Stimulated activated effector memory CD8-positive, alpha-beta T cell treated with anti-CD3 and anti-CD28 coated beads, Interleukin-12 subunit alpha, Interleukin-12 subunit beta, amount 100 ng/mL, for 72 hours (primary cell): ENCODE measurements around the gene NPRL2.

Source experiments
- ATAC-seq: fragments of 150-1000 bp; cut with Tn5 transposase; 2 replicates; pipeline ENCODE4 v1.10.0; 2021
- DNase-seq, 2 donors: peaks; one replicate each; pipeline ENCODE4 v3.0.0; 2021 to 2022; ENCODE audit warnings: low spot score in 2 of 2
- H3K27ac Mint-ChIP-seq: one replicate; pipeline ENCODE4 v1.8.0; 2022; ENCODE audit warnings: mild to moderate bottlenecking, mixed read lengths
- H3K36me3 Mint-ChIP-seq: one replicate; pipeline ENCODE4 v1.8.0; 2022; ENCODE audit warnings: mild to moderate bottlenecking, mixed read lengths
- H3K4me1 Mint-ChIP-seq: one replicate; pipeline ENCODE4 v1.8.0; 2022; ENCODE audit warnings: mixed read lengths
- H3K4me3 Mint-ChIP-seq: one replicate; pipeline ENCODE4 v1.8.0; 2022; ENCODE audit warnings: mild to moderate bottlenecking, mixed read lengths
- H3K9me3 Mint-ChIP-seq: one replicate; pipeline ENCODE4 v1.8.0; 2022; ENCODE audit warnings: mixed read lengths

The NPRL2 gene

DNA sequence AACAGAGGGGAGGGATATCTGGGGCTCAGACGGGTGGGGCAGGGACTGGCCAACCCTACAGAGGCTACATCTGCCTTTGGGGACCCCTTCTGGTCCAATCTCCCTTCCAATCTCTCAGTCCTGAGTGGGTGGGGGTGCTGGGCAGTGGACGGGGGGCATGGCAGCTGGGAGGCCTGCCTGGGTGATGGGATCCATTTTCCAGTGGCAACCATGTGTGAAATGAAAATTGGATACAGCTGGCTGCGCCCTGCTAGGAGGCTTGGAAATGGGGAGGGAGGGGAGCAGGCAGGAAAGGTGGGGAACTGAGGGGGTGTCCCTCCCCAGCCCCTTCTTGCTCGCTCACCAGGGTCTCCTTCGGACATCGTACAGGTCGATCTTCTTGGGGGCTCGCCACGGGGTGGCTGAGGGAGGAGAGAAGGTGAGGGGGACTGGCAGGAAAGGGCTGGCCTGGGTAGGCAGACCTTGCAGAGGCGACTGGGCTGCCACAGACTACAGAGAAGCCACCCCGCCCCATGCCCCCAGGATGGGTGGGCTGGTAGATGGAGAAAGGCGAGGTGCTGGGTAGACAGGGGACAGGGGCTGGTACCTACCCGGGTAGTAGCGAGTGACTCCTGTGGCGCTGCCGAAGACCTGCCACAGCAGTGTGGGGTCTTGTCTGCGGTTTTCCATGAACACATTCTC is 30.0 kb upstream of the NPRL2 start:
- no peak for DNase-seq
- peaks cover 7% of the 10 kb centered on the region for H3K36me3 Mint-ChIP-seq
- H3K4me1 Mint-ChIP-seq: peaks cover 7% of the 10 kb centered on the region
- H3K4me3 Mint-ChIP-seq: no peak overlapping the region
- H3K27ac Mint-ChIP-seq: peak overlapping the region; percentile 72
- no peaks in the 10 kb centered on the region for H3K9me3 Mint-ChIP-seq
- ATAC-seq: no peak

DNA sequence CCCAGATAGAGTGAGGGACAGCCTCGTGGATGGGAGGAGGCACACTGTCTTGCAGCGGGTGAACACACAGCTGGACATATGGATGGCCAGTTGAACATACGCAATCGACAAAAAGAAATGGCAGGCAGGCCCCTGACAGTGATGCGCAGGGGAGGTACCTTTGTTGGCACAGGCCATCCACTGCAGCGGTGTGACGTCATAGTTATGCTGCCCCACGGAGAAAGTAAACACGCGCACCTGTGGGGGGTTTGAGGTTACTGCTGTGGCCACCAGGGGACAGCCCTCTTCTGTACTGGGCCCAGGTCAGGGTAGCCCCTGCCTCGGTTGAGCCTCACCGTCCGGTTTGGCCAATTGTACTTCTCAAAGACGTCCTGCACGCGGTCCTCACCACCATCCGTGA is 28.2 kb upstream of the NPRL2 start:
- peak overlapping the region; percentile 57 for H3K27ac Mint-ChIP-seq
- peaks cover 7% of the 10 kb centered on the region for H3K36me3 Mint-ChIP-seq
- H3K9me3 Mint-ChIP-seq: no peaks in the 10 kb centered on the region
- DNase-seq (no peak), ATAC-seq (no peak)
- H3K4me1 Mint-ChIP-seq: peaks cover 8% of the 10 kb centered on the region
- no peak overlapping the region for H3K4me3 Mint-ChIP-seq

DNA sequence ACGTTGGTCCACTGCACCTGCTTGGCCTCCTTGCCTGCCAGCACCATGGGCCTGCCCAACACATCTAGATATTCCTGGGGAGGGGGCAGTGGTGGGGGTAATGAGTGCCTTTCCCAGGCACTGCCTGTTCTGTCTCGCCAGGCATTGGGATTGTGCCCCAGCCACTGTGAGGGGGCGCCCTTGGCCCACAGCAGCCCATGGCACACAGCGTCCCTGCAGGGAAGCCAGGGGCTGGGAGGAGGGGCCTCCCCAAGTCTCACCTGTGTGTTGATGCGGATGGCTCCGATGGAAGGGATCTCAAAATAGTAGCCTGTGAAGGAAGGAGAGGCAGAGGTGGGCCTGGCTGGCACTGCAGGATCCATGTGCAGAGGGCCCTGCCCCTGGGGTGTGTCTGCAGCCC is 27.4 kb upstream of the NPRL2 start:
- peak overlapping the region; percentile 57 for H3K27ac Mint-ChIP-seq

DNA sequence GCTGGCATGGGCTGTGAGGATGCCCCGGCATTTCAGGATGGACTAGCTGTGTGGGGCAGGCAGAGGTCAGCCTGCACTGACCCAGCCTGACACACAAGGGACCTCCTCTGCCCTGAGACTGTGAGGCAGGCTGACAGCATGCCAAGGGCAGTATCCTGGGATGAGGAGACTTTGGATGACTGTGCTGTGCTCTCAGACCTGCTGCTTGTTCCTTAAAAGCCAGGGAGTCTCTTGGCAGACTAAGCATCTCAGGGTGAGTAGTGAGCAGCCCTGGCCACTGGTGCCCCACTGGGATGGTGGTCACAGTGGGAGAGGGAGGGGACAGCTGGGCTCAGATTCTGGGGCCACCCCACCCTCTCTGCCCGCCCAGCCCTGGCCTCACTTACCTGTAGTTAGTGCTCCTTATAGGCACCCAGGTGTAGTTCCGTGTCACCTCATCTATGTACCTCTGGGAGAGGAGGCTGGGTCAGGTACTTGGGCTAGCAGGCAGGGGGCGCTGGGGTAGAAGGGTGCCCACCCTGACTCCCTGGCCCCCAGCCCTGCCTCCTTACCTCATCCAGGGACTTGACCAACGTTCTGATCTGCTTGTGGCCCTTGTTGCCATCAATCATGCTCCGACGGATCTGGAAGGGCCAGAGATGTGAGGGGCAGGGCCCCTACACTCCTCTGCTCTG is 24.8 kb upstream of the NPRL2 start:
- Mint-ChIP-seq H3K4me3 (no peak overlapping the region), H3K27ac (no peak overlapping the region), H3K9me3 (no peaks in the 10 kb centered on the region), H3K4me1 (peaks cover 21% of the 10 kb centered on the region), H3K36me3 (peaks cover 7% of the 10 kb centered on the region)
- ATAC-seq: peak; percentile 25
- no peak for DNase-seq

More for the DNA sequence above, 27.4 kb upstream of the NPRL2 start:
- DNase-seq (no peak), ATAC-seq (no peak)
- Mint-ChIP-seq H3K9me3 (no peaks in the 10 kb centered on the region), H3K4me3 (no peak overlapping the region), H3K36me3 (peaks cover 7% of the 10 kb centered on the region), H3K4me1 (peaks cover 15% of the 10 kb centered on the region)

DNA sequence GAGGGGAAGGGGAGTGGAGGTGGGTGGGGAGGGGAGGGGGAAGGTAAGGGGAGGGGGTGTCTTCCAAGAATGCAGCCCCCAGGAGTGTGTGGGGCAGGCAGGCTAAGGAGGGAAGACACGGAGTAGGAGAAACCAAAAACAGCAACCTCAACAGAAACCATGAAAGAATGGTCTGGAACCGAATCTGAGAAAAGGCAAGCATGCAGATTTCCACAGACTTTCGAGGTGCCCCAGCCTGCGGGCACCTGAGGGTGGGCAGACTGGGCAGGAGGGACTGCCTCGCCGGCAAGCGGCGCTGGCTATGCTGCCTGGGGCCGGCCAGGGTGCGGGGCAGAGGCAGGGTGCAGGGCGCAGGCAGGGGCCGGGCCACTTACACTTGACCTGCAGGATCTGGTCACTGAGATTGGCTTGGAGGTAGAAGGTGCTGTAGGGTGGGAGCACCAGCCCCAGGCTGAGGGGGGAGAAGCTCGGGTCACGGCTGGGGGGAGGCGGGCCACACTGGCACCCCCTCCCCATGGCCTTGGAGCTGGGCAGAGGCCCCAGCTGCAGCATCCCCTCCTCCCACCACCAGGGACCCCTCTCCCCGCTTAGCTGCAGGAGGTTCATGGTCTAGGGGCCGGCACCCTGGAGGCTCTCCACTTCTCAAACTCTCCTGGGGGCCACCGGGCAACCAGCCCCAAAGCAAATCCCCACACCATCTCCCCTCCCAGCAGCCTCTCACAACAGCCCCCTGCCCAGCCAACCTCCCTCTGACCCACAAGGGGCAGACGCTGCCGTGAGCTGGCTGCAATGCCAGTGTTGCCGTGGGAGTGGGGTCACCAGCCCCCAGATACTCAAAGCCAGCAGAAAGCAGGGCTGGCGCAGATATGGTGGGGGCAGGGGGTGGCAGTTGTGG is 24.0 kb upstream of the NPRL2 start:
- H3K4me3 Mint-ChIP-seq: no peak overlapping the region
- peaks cover 21% of the 10 kb centered on the region for H3K4me1 Mint-ChIP-seq
- no peak for ATAC-seq
- H3K9me3 Mint-ChIP-seq: no peaks in the 10 kb centered on the region
- no peak overlapping the region for H3K27ac Mint-ChIP-seq
- no peak for DNase-seq
- H3K36me3 Mint-ChIP-seq: peaks cover 7% of the 10 kb centered on the region

DNA sequence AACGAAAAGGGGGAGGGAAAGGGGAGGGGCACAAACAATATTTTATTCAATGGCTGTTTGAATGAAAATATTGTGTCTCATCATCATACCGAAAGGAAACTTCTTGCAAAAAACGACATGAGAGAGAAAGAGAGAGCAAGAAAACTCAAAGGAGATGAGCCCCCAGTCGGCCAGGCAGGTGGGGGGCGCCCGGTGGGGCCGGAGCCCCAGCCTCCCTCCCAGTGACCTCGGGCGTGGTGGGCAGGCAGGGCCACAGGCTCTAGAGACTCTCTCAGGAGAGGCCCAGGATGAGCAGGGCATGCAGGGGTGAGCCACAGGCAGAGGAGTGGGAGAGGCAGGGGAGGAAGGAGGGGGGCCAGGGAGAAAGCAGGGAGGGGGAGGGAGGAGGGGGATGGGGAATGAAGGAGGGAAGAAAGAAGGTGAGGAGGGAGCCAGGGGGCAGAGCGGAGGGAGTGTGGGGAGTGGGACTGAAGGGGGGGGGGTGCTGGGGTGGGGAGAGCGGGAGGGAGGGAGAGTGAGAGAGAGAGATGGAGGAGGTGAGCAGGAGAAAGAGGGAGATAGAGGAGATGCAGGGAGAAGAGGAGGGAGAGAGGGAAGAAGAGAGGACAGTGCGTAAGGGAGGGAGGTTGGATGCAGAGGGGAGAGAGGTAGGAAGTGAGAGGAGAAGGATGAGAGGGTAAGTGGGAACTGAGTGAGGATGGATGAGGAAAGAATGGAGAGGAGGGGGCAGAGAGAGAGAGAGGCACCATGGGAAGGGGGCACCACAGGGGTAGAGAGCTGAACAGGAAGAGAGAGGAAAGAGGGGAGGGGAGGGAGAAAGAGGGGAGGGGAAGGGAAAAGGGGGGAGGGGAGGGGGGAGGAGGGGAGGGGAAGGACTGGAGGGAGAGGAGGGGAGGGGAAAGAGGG is 22.8 kb upstream of the NPRL2 start:
- ATAC-seq (no peak), DNase-seq (no peak)
- H3K4me1 Mint-ChIP-seq: peaks cover 30% of the 10 kb centered on the region
- H3K4me3 Mint-ChIP-seq: no peak overlapping the region
- no peaks in the 10 kb centered on the region for H3K9me3 Mint-ChIP-seq
- peak overlapping the region; percentile 79 for H3K27ac Mint-ChIP-seq
- H3K36me3 Mint-ChIP-seq: peaks cover 6% of the 10 kb centered on the region

DNA sequence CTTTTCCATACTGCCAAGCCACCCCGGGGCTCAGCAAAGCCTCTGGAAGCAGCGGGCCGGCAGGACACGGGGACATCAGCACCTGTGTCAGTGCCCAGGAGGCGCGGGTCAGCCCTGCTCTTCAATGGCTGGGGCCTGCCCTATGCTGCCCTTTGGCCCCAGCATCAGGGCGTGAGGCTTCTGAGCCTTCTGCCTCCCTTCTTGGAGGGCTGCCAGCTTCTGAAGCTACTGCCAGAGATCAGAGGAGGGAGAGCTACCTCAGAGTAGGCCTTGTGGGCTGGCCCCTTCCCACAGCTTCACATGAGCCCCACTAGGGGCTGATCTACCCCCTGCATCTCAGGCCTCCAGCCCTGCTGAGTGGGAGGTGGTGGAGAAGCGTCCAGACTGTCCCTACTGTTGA is 21.8 kb upstream of the NPRL2 start:
- Mint-ChIP-seq H3K9me3 (no peaks in the 10 kb centered on the region), H3K36me3 (peaks cover 2% of the 10 kb centered on the region), H3K27ac (peak overlapping the region; percentile 76), H3K4me1 (peaks cover 30% of the 10 kb centered on the region), H3K4me3 (no peak overlapping the region)
- no peak for ATAC-seq
- DNase-seq: no peak

DNA sequence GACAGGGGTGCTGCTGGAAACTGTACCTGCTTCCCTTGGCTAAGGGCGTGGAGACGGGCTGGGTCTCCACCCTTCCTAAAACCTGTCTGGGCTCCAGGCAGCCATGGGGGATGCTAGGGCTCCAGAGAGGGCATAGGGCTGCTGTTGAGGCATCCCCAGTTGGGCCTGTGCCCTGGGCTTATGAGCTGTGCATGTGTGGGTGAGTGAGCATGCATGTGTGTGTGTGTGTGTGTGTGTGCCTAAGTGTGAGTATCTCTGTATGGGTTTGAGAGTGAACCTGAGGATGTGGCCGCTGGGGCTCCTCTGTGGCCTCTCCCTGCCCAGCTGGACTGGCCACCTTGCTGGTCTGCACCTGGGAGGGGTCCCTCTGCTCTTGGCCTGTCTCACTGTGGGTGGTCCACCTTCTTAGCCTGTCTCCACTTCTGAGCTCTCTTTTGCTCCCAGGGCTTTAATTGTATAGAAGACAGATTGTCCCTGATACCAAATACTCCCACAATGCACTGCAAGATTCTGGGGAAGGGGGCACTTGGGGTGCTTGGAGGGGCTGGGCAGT is 20.6 kb upstream of the NPRL2 start:
- ATAC-seq (no peak), DNase-seq (no peak)
- H3K4me1 Mint-ChIP-seq: peaks cover 36% of the 10 kb centered on the region
- peaks cover 5% of the 10 kb centered on the region for H3K36me3 Mint-ChIP-seq
- H3K9me3 Mint-ChIP-seq: no peaks in the 10 kb centered on the region
- H3K4me3 Mint-ChIP-seq: no peak overlapping the region
- H3K27ac Mint-ChIP-seq: peak overlapping the region; percentile 76

DNA sequence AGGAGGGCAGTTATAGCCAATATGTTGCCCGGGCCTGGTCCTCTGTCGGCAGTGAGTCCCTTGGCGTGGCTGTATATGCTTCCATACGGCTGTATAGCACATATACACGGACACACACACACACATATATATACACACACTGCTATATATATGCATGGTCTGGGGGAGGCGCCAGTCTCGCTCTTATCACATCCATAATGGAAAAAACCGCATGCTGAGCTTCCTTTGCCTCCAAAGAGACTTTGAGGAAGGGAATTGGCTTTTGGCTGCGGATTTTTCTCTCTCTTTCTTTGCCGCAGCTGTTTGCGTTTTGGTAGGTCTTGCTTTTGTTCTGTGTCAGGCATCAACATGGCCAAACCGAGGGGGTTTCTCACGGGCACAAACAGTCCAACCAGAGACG is 20.0 kb upstream of the NPRL2 start:
- Mint-ChIP-seq H3K36me3 (peaks cover 5% of the 10 kb centered on the region), H3K27ac (peak overlapping the region; percentile 76)
- ATAC-seq: no peak

DNA sequence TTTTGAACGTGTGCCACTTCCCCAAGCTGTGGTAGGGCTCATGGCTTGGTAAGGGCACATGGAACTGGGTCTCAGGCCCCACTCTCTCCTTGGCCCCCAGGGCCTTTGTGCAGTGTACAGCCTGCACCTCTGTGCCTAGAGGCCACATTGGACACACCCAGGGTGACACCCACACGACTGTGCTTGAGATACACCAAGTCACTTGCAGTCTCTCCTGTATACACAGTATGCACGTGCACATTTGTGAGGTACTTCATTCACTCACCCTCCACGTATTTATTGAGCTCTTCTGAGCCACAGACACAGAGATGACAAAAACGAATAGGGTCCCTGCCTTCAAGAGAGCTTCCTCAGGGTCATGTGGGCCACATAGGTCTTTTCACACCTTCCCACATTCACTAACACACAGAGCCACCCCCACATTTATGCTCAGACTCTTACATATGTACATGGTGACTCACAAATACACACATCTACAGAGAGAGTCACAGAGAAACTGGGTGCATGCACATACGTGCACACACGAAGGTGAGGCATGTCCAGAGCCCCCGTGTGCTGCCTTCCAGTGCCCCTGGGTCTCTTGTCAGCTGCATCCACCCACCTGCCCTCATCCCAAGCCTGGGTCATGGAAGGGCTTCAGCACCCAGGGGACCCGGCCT is 18.6 kb upstream of the NPRL2 start:
- H3K4me3 Mint-ChIP-seq: no peak overlapping the region
- H3K36me3 Mint-ChIP-seq: peaks cover 5% of the 10 kb centered on the region
- H3K4me1 Mint-ChIP-seq: peaks cover 53% of the 10 kb centered on the region
- DNase-seq (no peak), ATAC-seq (no peak)
- no peak overlapping the region for H3K27ac Mint-ChIP-seq
- H3K9me3 Mint-ChIP-seq: no peaks in the 10 kb centered on the region

More for the DNA sequence above, 20.0 kb upstream of the NPRL2 start:
- DNase-seq: no peak
- no peaks in the 10 kb centered on the region for H3K9me3 Mint-ChIP-seq
- peaks cover 42% of the 10 kb centered on the region for H3K4me1 Mint-ChIP-seq
- H3K4me3 Mint-ChIP-seq: no peak overlapping the region

DNA sequence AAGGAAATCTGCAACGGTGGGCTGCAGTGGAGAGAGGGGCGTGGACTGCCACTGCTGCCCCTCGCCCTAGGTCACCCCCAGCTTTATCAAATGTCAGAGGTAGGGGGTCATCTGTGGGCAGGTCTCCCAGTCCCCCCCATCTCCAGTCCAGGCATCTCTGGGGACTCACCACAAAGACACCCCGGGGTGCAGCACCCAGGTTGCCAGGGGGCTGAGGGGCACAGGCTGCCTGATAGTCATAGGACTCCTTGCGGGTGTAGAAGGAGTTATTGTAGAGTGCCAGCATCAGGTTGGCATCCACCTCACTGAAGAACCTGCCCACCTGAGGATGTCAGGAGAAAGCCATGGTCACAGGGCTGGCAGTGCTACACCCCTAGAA is 15.3 kb upstream of the NPRL2 start:
- no peaks in the 10 kb centered on the region for H3K9me3 Mint-ChIP-seq
- ATAC-seq: no peak
- peaks cover 5% of the 10 kb centered on the region for H3K36me3 Mint-ChIP-seq
- H3K27ac Mint-ChIP-seq: peak overlapping the region; percentile 87
- peak overlapping the region; percentile 79 for H3K4me3 Mint-ChIP-seq
- DNase-seq: no peak
- H3K4me1 Mint-ChIP-seq: peaks cover 41% of the 10 kb centered on the region

DNA sequence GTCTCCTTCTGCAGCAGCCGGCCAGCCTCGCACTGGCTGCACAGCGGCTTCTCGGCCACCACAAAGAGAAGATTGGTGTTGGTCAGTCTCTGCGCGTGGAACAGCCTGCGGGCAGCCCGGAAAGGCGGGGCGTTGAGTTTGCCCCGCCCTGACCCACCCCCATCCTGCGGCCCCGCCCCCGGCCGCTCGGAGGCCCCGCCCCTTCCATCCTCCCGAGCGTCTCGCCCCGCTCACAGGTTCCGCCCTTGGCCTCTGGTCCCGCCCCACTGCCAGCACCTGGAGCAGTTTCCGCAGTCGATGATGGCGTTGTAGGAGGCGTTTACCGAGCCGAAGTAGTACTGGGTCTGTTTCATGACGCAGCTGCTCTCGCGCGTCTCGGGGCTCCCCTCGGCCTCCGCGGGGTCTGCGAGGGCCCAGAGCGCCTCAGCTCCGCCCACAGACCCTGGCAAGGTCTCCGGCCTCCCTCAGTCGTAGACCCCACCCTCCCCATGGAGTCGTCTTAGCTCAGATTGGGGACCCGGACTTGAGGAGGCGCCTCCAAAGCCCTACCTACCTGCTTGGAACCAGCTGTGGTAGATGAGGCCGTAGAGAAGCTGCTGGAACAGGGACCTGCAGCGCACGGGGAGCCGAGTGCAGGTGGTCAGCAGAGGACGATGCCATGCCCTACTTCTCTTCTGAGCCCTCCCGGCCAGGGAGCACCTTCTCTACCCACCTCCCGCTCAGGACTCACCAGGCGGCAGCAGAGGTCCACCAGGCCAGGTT is 14.7 kb upstream of the NPRL2 start:
- DNase-seq (peak; percentile 74 to 93), ATAC-seq (peak; percentile 96)
- Mint-ChIP-seq H3K9me3 (no peaks in the 10 kb centered on the region), H3K4me3 (peak overlapping the region; percentile 79), H3K36me3 (peaks cover 5% of the 10 kb centered on the region), H3K4me1 (peaks cover 41% of the 10 kb centered on the region), H3K27ac (peak overlapping the region; percentile 87)

DNA sequence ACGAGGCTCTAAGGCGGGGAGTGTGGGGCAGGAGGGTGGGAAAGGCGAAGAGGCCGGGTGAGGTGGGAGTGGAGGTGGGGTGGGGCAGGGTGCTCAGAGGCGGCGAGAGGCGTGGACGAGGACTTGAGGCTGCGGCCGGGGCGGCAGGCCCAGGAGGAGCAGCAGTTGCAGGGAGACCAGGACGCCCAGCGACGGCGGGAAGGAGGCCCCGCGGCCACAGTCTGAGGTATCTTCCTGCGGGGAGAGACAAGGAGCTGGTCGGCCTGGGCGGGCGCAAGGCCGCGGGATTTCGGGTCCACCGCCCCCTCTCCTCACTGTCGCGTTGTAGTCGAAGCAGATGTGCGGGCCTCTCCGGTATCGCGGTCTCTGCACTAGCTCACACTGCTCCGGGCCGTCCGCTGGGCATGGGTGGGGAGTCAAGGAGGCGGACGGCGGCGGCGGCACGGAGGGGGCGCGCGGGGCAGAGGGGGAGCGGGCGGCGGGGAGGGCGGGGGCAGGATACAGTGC is 14.1 kb upstream of the NPRL2 start:
- ATAC-seq (peak; percentile 36), DNase-seq (no peak)
- H3K4me1 Mint-ChIP-seq: peaks cover 47% of the 10 kb centered on the region
- H3K4me3 Mint-ChIP-seq: peak overlapping the region; percentile 79
- H3K9me3 Mint-ChIP-seq: no peaks in the 10 kb centered on the region
- no peak overlapping the region for H3K27ac Mint-ChIP-seq
- H3K36me3 Mint-ChIP-seq: peaks cover 5% of the 10 kb centered on the region
